K562 (cell line): ENCODE results near the gene RBSN. TPM values are rescaled to one million over a fixed set of nuclear protein-coding genes. Genes with fewer than 3 reads are reported as not detected.

ENCODE experiments used
- ATAC-seq: fragments of 200-7000 bp; cut with Tn5 transposase; 3 replicates; pipeline ENCODE4 v1.9.1; 2020; ENCODE audit warnings: moderate library complexity
- BruUV-seq: library from RNA; stranded (reverse); fragments of 400-500 nt; replicated peaks from 2 replicates; lab custom pipeline; 2021; lab: Mats Ljungman, UMichigan
- CTCF ChIA-PET: fragments of 300-600 bp; formaldehyde crosslinking; extraction: SDS; loops from one replicate; lab custom pipeline; 2021; ENCODE audit warnings: low intra/inter-chr PET ratio; lab: Yijun Ruan, JAX
- POLR2A ChIA-PET: fragments of 300-600, 350-650 bp; sonication (Branson Sonifier 250); formaldehyde crosslinking; extraction: SDS; loops from one replicate; lab custom pipeline; 2021; ENCODE audit warnings: antibody characterized with exemption, inconsistent platforms; lab: Yijun Ruan, JAX
- DNase-seq, 4 experiments: peaks; one replicate each; pipeline versions ENCODE4 v3.0.0 to v3.0.0-alpha.2; 2011 to 2018; ENCODE audit warnings: low spot score in 3 of 4, mixed read lengths in 3 of 4; ENCODE audit errors: extremely low read depth in 1 of 4
- FAIRE-seq: peaks from 2 replicates; lab custom pipeline; 2011; peaks lifted over from hg19 to GRCh38; lab: Jason Lieb, UNC
- H2AFZ ChIP-seq: 2 replicates; pipeline ENCODE4 v1.6.0; 2011; ENCODE audit warnings: low read depth, low read length, control low read depth, inconsistent platforms
- H3K27ac ChIP-seq: fragments of 200-600 bp; 3 replicates; pipeline ENCODE4 v1.8.0; 2011; ENCODE audit warnings: low read depth, mild to moderate bottlenecking, control low read depth, inconsistent platforms, low read length, moderate library complexity, mixed read lengths; ENCODE audit errors: extremely low read depth
- H3K27me3 ChIP-seq, 2 experiments: fragments of 300-600 bp in 1 of 2; 2 replicates in 1 of 2; 3 replicates in 1 of 2; pipeline versions ENCODE4 v1.6.0 to v1.8.0; 2011; ENCODE audit warnings: inconsistent platforms in 2 of 2, low read length in 2 of 2, mild to moderate bottlenecking in 1 of 2, mixed read lengths in 1 of 2, moderate library complexity in 1 of 2; ENCODE audit not compliant: control insufficient read depth in 2 of 2, insufficient read depth in 2 of 2
- H3K36me3 ChIP-seq: fragments of 300-600 bp; 3 replicates; pipeline ENCODE4 v1.8.0; 2011; ENCODE audit warnings: mild to moderate bottlenecking, low read length, inconsistent platforms; ENCODE audit not compliant: control insufficient read depth, insufficient read depth
- H3K4me1 ChIP-seq, 2 experiments: fragments of 200-600 bp in 1 of 2; replicated peaks in 1 of 2; 2 replicates in 1 of 2; 3 replicates in 1 of 2; pipeline versions ENCODE4 v1.5.1 to v1.8.0; 2011; ENCODE audit warnings: inconsistent platforms in 2 of 2, low read length in 2 of 2, mild to moderate bottlenecking in 1 of 2, mixed read lengths in 1 of 2, moderate library complexity in 1 of 2; ENCODE audit not compliant: control insufficient read depth in 2 of 2, insufficient read depth in 2 of 2
- H3K4me2 ChIP-seq: 2 replicates; pipeline ENCODE4 v1.6.1; 2011; ENCODE audit warnings: low read length, control low read depth, inconsistent platforms, mixed read lengths; ENCODE audit not compliant: insufficient read depth
- H3K4me3 ChIP-seq: fragments of 200-600 bp; sonication (generic), shearing (Covaris generic); 2 replicates; pipeline ENCODE4 v1.5.1; 2016; ENCODE audit warnings: control low read depth, inconsistent platforms
- H3K79me2 ChIP-seq: fragments of 200-600 bp; 3 replicates; pipeline ENCODE4 v1.8.0; 2011; ENCODE audit warnings: low read length, inconsistent platforms; ENCODE audit not compliant: control insufficient read depth, insufficient read depth
- H3K9ac ChIP-seq, 2 experiments: 2 replicates each; pipeline versions ENCODE4 v1.6.0 to v1.6.1; 2011; ENCODE audit warnings: low read depth in 2 of 2, low read length in 2 of 2, control low read depth in 1 of 2, inconsistent platforms in 1 of 2, mild to moderate bottlenecking in 1 of 2, mixed read lengths in 1 of 2; ENCODE audit not compliant: insufficient read depth in 1 of 2
- H3K9me1 ChIP-seq: one replicate; pipeline ENCODE4 v1.6.0; 2011; ENCODE audit warnings: inconsistent platforms, mild to moderate bottlenecking, low read length, moderate library complexity; ENCODE audit not compliant: control insufficient read depth, insufficient read depth
- H3K9me3 ChIP-seq: replicated peaks from 2 replicates; pipeline ENCODE4 v1.5.1; 2011; ENCODE audit warnings: low read depth, low read length, inconsistent platforms; ENCODE audit not compliant: control insufficient read depth, insufficient read depth
- H4K20me1 ChIP-seq: replicated peaks from 2 replicates; pipeline ENCODE4 v1.6.1; 2011; ENCODE audit warnings: low read length, inconsistent platforms, mixed read lengths; ENCODE audit not compliant: control insufficient read depth, insufficient read depth
- ARID3A ChIP-seq: IDR thresholded peaks from 2 replicates; pipeline ENCODE4 v1.6.1; 2012; ENCODE audit warnings: low read depth, low read length, improper control_type of control experiment, borderline replicate concordance
- DDX20 ChIP-seq: fragments of 450-650 bp; IDR thresholded peaks from 2 replicates; pipeline ENCODE4 v1.6.1; 2016; ENCODE audit warnings: missing genetic modification characterization, low read depth, mild to moderate bottlenecking, missing compliant biosample characterization, moderate library complexity
- FOXK1 ChIP-seq: sonication (generic); formaldehyde crosslinking; IDR thresholded peaks from 2 replicates; pipeline ENCODE4 v1.8.0; 2022; ENCODE audit warnings: missing genetic modification reagents, mild to moderate bottlenecking, borderline replicate concordance
- FOXP1 ChIP-seq: sonication (generic); formaldehyde crosslinking; IDR thresholded peaks from 2 replicates; pipeline ENCODE4 v1.8.0; 2022; ENCODE audit warnings: mild to moderate bottlenecking, missing genetic modification reagents
- HDAC8 ChIP-seq: fragments of 450-650 bp; IDR thresholded peaks from 2 replicates; pipeline ENCODE4 v1.6.1; 2016; ENCODE audit warnings: mild to moderate bottlenecking, missing genetic modification characterization, moderate library complexity, missing compliant biosample characterization
- ID3 ChIP-seq, 2 experiments: fragments of 250-450 bp in 1 of 2; fragments of 450-650 bp in 1 of 2; sonication (Bioruptor Pico) in 1 of 2; IDR thresholded peaks; 2 replicates each; pipeline versions ENCODE4 v1.6.1 to v1.8.0; 2016 to 2021; ENCODE audit warnings: mild to moderate bottlenecking in 2 of 2, moderate library complexity in 2 of 2, missing compliant biosample characterization in 1 of 2, missing genetic modification characterization in 1 of 2
- KAT8 ChIP-seq: fragments of 450-650 bp; IDR thresholded peaks from 2 replicates; pipeline ENCODE4 v1.6.1; 2016; ENCODE audit warnings: low read depth, mild to moderate bottlenecking
- KLF13 ChIP-seq: fragments of 450-650 bp; IDR thresholded peaks from 2 replicates; pipeline ENCODE4 v1.6.1; 2016; ENCODE audit warnings: missing genetic modification characterization, low read depth, mild to moderate bottlenecking, missing compliant biosample characterization, moderate library complexity, borderline replicate concordance
- NR4A1 ChIP-seq, 2 experiments: fragments of 250-450 bp in 1 of 2; fragments of 450-650 bp in 1 of 2; sonication (Bioruptor Pico) in 1 of 2; IDR thresholded peaks; 2 replicates each; pipeline versions ENCODE4 v1.4.0 to v1.6.1; 2016 to 2020; ENCODE audit warnings: mild to moderate bottlenecking in 2 of 2, missing compliant biosample characterization in 1 of 2, missing genetic modification characterization in 1 of 2, moderate library complexity in 1 of 2
- PHF8 ChIP-seq: fragments of 200-600 bp; sonication (generic); IDR thresholded peaks from 2 replicates; pipeline ENCODE4 v1.6.1; 2012; ENCODE audit warnings: mixed run types, mild to moderate bottlenecking, inconsistent platforms, low read length, moderate library complexity, borderline replicate concordance
- PTTG1 ChIP-seq: fragments of 450-650 bp; IDR thresholded peaks from 2 replicates; pipeline ENCODE4 v1.6.1; 2016; ENCODE audit warnings: low read depth, mild to moderate bottlenecking, missing genetic modification characterization, missing compliant biosample characterization
- SMAD4 ChIP-seq: fragments of 250-450 bp; sonication (Bioruptor Pico); conservative IDR thresholded peaks from 2 replicates; pipeline ENCODE4 v1.8.0; 2021; ENCODE audit warnings: inconsistent platforms, mild to moderate bottlenecking, moderate library complexity
- TCF7 ChIP-seq: sonication (generic); IDR thresholded peaks from 2 replicates; pipeline ENCODE4 v1.6.1; 2016; ENCODE audit warnings: antibody characterized with exemption, borderline replicate concordance
- TEAD1 ChIP-seq, 2 experiments: fragments of 450-650 bp in 1 of 2; sonication (generic) in 1 of 2; formaldehyde crosslinking; IDR thresholded peaks; 2 replicates each; pipeline versions ENCODE4 v1.4.0 to v1.8.0; 2020 to 2022; ENCODE audit warnings: mild to moderate bottlenecking in 2 of 2, missing genetic modification reagents in 1 of 2
- U2AF1 ChIP-seq: fragments of 200-400 bp; formaldehyde crosslinking; optimal IDR thresholded peaks from 2 replicates; pipeline ENCODE3; 2017; ENCODE audit warnings: mild to moderate bottlenecking, low read depth, low read length, moderate library complexity
- ZNF740 ChIP-seq, 3 experiments: fragments of 200-800 bp in 1 of 3; sonication (Bioruptor generic) in 1 of 3; sonication (generic) in 1 of 3; formaldehyde crosslinking in 1 of 3; IDR thresholded peaks; 2 replicates each; pipeline versions ENCODE4 v1.6.1 to v1.8.0; 2016 to 2022; ENCODE audit warnings: mild to moderate bottlenecking in 2 of 3, missing compliant biosample characterization in 2 of 3, missing genetic modification characterization in 2 of 3, missing genetic modification reagents in 1 of 3
- WGBS: fragments of 100-300 bp; shearing (Covaris generic); methylation state at CpG from one replicate; pipeline ENCODE4 v1.1.6; 2016; ENCODE audit warnings: low coverage, mixed read lengths; ENCODE audit not compliant: insufficient coverage; ENCODE audit errors: missing lambda C conversion rate; 5-methylcytosine and 5-hydroxymethylcytosine counted together
- in situ Hi-C: fragments of 300-500 bp; cut with MboI; formaldehyde crosslinking; loops from 4 replicates; pipeline ENCODE4 v1.15.0; 2018; ENCODE audit warnings: inconsistent platforms, mixed read lengths
- intact Hi-C: fragments of 100-400 bp; cut with micrococcal nuclease; formaldehyde crosslinking; loops from 2 replicates; pipeline ENCODE4 v1.14.2; 2022
- polyA plus RNA-seq, 8 experiments: library from polyadenylated mRNA; depleted of rRNA in 4 of 8; stranded (reverse) in 5 of 8; unstranded in 3 of 8; fragments of >200 nt; fragmentation: Nextera tagmentation in 2 of 8; fragmentation: Illumina TruSeq in 1 of 8; extraction: Ambion mirVana in 2 of 8; extraction: Trizol in 1 of 8; gene quantifications; 2 replicates each; pipeline versions ENCODE4 v1.2.1 to v1.2.3, GENCODE V29; 2011 to 2014; ENCODE audit warnings: inconsistent platforms in 1 of 8, missing spikeins in 1 of 8
- total RNA-seq, 7 experiments: library from RNA; depleted of rRNA in 6 of 7; stranded (reverse); fragments of >200 nt in 6 of 7; fragmentation: Illumina TruSeq in 2 of 7; extraction: Trizol in 2 of 7; gene quantifications; 2 replicates each; pipeline versions ENCODE4 v1.2.1 to v1.2.3, GENCODE V29; 2011 to 2021; ENCODE audit warnings: low replicate concordance in 1 of 7

The RBSN gene
- total and polyA plus RNA-seq, 9 of the 15 experiments (the other 6 are each of a cell fraction or from before 2014, with no cell fraction given) = 2.9 to 19.6 (median 15.0) TPM

- no peak for TF ChIP-seq SMAD4 (CRISPR knock-in tag)
- TF ChIP-seq PHF8 = no peak
- no peak for TF ChIP-seq TCF7
- no peak for TF ChIP-seq KLF13
- TF ChIP-seq KAT8 = no peak
- no peak for TF ChIP-seq ARID3A
- TF ChIP-seq U2AF1 = no peak
- TF ChIP-seq TEAD1 (CRISPR knock-in tag; IDR thresholded peaks at IDR 0.05) = no peak
- TF ChIP-seq, all 486 proteins: peak for 0
These were observed 11.3 kb upstream of the RBSN start (continued) for GRCh38 chr3:15110206-15110605.

- H3K4me1 ChIP-seq = peaks cover 2 to 5% of the 10 kb centered on the region in 2 experiments; a peak in 2 of 5 replicates
- H3K27me3 ChIP-seq = peaks cover 0 to 6% of the 10 kb centered on the region in 2 experiments; a peak in 2 of 5 replicates
- no peak overlapping the region for H2AFZ ChIP-seq
- DNase-seq (no peak), FAIRE-seq (no peak), ATAC-seq (no peak)
- H4K20me1 ChIP-seq = no peaks in the 10 kb centered on the region
- POLR2A ChIA-PET = interaction anchor here (0.6 to 1.4 kb wide), 5 partner anchors 10 to 446 kb away, joined by 3 to 5 read pairs (median 4); partner anchors contain the start of gene RBSN
- no peak overlapping the region for H3K27ac ChIP-seq
- H3K9ac ChIP-seq = no peak overlapping the region
- no peaks in the 10 kb centered on the region for H3K9me3 ChIP-seq
- no peaks in the 10 kb centered on the region for H3K79me2 ChIP-seq
- H3K36me3 ChIP-seq = no peaks in the 10 kb centered on the region
- in situ Hi-C loops (no loop called here), intact Hi-C loops (loop anchor here (2.0 to 5.0 kb wide), 3 partner anchors 158 to 296 kb away; no protein-coding TSS in a partner anchor)
- no peaks in the 10 kb centered on the region for H3K9me1 ChIP-seq
- no peak overlapping the region for H3K4me3 ChIP-seq
- WGBS = 22% methylated on average over 4 of the region's 4 CpGs
- no TSS peak for BruUV-seq
- H3K4me2 ChIP-seq = no peak overlapping the region
- TF ChIP-seq DDX20 (tag) (0 out of 2 replicates have a peak, but pooled peaks have one; percentile 27), NR4A1 (CRISPR knock-in tag; IDR thresholded peaks at IDR 0.05) (no peak), NR4A1 (tag; IDR thresholded peaks at IDR 0.05) (peak; percentile 92), ZNF740 (CRISPR knock-in tag; IDR thresholded peaks at IDR 0.05) (no peak), ZNF740 (tag; IDR thresholded peaks at IDR 0.05) (0 out of 4 replicates have a peak, but pooled peaks of 1 of the 2 experiments have one; percentile 34), HDAC8 (tag) (0 out of 2 replicates have a peak, but pooled peaks have one; percentile 49), ID3 (CRISPR knock-in tag; IDR thresholded peaks at IDR 0.05) (no peak), ID3 (tag; IDR thresholded peaks at IDR 0.05) (peak; percentile 29; the same call in 1 of the 2 replicates), FOXP1 (CRISPR knock-in tag) (no peak), FOXK1 (no peak), PTTG1 (peak; percentile 84)
- CTCF ChIA-PET = interaction anchor here (0.5 to 1.4 kb wide), 3 partner anchors 449 to 1144 kb away, joined by 3 to 5 read pairs (median 4); no protein-coding TSS in a partner anchor
These were observed 9.9 kb upstream of the RBSN start for GRCh38 chr3:15108869-15109268.
